B cell (primary cell): ENCODE measurements around the gene SLC45A3.

Source experiments
- EZH2 ChIP-seq: IDR thresholded peaks from 2 replicates; pipeline ENCODE4 v1.6.1; 2012; ENCODE audit warnings: borderline replicate concordance, low read depth, mild to moderate bottlenecking, moderate library complexity, low read length; ENCODE audit not compliant: insufficient read depth, poor library complexity, severe bottlenecking
- TF ChIP-seq, protein P1 (sequence below): fragments of 200-600 bp; IDR thresholded peaks from one replicate; pipeline ENCODE4 v1.8.0; 2022; ENCODE audit warnings: antibody characterized with exemption, mild to moderate bottlenecking

- TF ChIP-seq, protein P1, sequence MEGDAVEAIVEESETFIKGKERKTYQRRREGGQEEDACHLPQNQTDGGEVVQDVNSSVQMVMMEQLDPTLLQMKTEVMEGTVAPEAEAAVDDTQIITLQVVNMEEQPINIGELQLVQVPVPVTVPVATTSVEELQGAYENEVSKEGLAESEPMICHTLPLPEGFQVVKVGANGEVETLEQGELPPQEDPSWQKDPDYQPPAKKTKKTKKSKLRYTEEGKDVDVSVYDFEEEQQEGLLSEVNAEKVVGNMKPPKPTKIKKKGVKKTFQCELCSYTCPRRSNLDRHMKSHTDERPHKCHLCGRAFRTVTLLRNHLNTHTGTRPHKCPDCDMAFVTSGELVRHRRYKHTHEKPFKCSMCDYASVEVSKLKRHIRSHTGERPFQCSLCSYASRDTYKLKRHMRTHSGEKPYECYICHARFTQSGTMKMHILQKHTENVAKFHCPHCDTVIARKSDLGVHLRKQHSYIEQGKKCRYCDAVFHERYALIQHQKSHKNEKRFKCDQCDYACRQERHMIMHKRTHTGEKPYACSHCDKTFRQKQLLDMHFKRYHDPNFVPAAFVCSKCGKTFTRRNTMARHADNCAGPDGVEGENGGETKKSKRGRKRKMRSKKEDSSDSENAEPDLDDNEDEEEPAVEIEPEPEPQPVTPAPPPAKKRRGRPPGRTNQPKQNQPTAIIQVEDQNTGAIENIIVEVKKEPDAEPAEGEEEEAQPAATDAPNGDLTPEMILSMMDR, result no peak
- no peak for TF ChIP-seq EZH2
Observed at GRCh38 chr1:205675247-205675646, 5.1 kb downstream of the SLC45A3 start.
